Ishikawa (cell line): ENCODE measurements around the gene IMPDH2.

ENCODE experiments used
- CEBPB ChIP-seq: IDR thresholded peaks from 2 replicates; pipeline ENCODE4 v1.6.1; 2012
- CREB1 ChIP-seq: IDR thresholded peaks from 2 replicates; pipeline ENCODE4 v1.6.1; 2012; ENCODE audit warnings: low read depth
- EGR1 ChIP-seq: IDR thresholded peaks from 2 replicates; pipeline ENCODE4 v1.6.1; 2012
- EP300 ChIP-seq: IDR thresholded peaks from 2 replicates; pipeline ENCODE4 v1.6.1; 2012; ENCODE audit warnings: borderline replicate concordance
- FOXM1 ChIP-seq: IDR thresholded peaks from 2 replicates; pipeline ENCODE4 v1.6.1; 2012; ENCODE audit warnings: low read depth, borderline replicate concordance
- NFIC ChIP-seq: IDR thresholded peaks from 2 replicates; pipeline ENCODE4 v1.6.1; 2012
- RAD21 ChIP-seq: IDR thresholded peaks from 2 replicates; pipeline ENCODE4 v1.6.1; 2012; ENCODE audit warnings: low read depth
- TAF1 ChIP-seq: IDR thresholded peaks from 2 replicates; pipeline ENCODE4 v1.6.1; 2012; ENCODE audit warnings: low read depth, mild to moderate bottlenecking
- TCF12 ChIP-seq: IDR thresholded peaks from 2 replicates; pipeline ENCODE4 v1.6.1; 2012; ENCODE audit warnings: low read depth
- TEAD4 ChIP-seq: IDR thresholded peaks from 2 replicates; pipeline ENCODE4 v1.6.1; 2012
- USF1 ChIP-seq: IDR thresholded peaks from 2 replicates; pipeline ENCODE4 v1.6.1; 2012
- YY1 ChIP-seq: IDR thresholded peaks from 2 replicates; pipeline ENCODE4 v1.6.1; 2012; ENCODE audit warnings: low read depth
- ZBTB7A ChIP-seq: IDR thresholded peaks from 2 replicates; pipeline ENCODE4 v1.6.1; 2012; ENCODE audit warnings: low read depth
- TF ChIP-seq, protein P1 (sequence below): IDR thresholded peaks from 2 replicates; pipeline ENCODE4 v1.6.1; 2012
- TF ChIP-seq, protein P2 (sequence below): IDR thresholded peaks from 2 replicates; pipeline ENCODE4 v1.6.1; 2012; ENCODE audit warnings: low read depth, mild to moderate bottlenecking

The IMPDH2 gene

GRCh38 chr3:48989796-48990635, 39.2 kb downstream of the IMPDH2 start, which contains the start of gene P4HTM:
Gene P4HTM (plus strand): TSS chr3:48990241. CDS start chr3:48990257, 16 bp downstream.
- TF ChIP-seq ZBTB7A (peak; percentile 39; the same call in 1 of the 2 replicates), EGR1 (peak; percentile 90), EP300 (peak; percentile 5; the same call in 1 of the 2 replicates), NFIC (no peak), YY1 (peak; percentile 78), RAD21 (peak; percentile 12; the same call in 1 of the 2 replicates), USF1 (no peak; the same call in 1 of the 2 replicates), TCF12 (peak; percentile 21; the same call in 1 of the 2 replicates), TEAD4 (peak; percentile 82)
- TF ChIP-seq, protein P1, sequence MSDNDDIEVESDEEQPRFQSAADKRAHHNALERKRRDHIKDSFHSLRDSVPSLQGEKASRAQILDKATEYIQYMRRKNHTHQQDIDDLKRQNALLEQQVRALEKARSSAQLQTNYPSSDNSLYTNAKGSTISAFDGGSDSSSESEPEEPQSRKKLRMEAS: no peak; the same call in none of the 2 replicates

DNA sequence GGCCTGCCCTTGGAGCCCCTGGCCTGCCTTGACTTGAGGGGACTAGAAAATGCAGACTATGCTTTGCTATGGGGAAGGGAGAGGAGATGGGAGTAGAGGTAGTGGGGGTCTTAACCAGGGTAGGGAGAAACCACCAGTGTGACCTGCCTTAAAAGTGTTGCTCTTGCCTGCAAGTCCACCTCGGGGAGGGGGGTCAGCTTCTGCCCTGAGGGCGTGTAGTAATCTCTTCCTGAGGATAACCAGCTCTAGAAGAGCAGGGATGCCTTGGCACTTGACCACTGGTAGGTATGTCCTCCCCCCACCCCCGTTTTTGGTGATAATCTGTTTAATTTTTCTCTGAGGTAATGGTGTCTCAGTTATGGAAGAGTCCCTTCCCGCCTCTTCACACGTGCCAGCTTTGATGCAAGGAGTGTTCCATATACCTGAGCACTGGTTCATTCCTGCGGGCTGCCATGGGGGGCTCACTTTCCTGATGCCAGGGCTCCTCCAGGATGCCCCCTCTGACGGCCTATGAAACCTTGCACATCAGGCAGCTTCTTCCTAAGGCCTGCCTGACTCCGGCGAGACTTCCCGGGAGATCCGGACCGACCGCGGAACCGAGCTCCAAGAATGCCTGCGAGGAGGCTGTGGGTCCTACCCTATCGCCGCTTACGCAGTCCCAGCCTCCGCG, 39.9 kb downstream of the IMPDH2 start:
- no peak for TF ChIP-seq NFIC
- TF ChIP-seq RAD21: no peak
- TF ChIP-seq ZBTB7A: 0 out of 2 replicates have a peak, but pooled peaks have one; percentile 46
- no peak for TF ChIP-seq TCF12
- TF ChIP-seq, protein P1: peak; percentile 92

DNA sequence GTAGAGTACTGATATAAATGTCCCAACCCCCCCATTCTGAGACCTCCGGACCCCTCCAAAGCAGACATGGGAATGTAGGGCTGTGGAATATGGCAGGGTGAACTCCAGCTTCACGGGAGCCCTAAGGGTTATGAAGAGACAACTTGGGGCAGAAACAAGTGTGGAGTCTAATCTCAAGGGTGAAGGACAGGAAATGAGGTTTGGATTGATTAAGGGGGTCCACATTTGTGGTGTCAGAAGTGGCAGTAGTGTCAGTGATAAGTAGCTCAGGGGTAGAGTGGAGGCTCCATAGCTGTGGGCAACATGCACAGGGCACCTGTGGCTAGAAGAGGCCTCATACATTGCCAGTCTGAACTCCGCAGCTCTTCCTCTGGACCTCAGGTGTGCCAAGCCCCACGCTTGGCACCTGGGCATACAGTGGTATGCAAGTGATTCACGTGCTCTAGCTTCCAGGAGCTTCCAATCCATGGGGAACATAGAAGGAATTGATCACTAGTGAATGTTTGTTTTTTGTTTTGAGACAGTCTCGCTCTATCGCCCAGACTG, 43.3 kb downstream of the IMPDH2 start:
- TF ChIP-seq, protein P1: no peak
- TF ChIP-seq USF1: no peak
- TF ChIP-seq EGR1: no peak
- TF ChIP-seq RAD21: no peak
- no peak for TF ChIP-seq EP300
- TF ChIP-seq CEBPB: no peak
- no peak for TF ChIP-seq TEAD4
- TF ChIP-seq TAF1: no peak
- TF ChIP-seq FOXM1: no peak
- TF ChIP-seq CREB1: no peak
- TF ChIP-seq NFIC: no peak
- TF ChIP-seq, protein P2, sequence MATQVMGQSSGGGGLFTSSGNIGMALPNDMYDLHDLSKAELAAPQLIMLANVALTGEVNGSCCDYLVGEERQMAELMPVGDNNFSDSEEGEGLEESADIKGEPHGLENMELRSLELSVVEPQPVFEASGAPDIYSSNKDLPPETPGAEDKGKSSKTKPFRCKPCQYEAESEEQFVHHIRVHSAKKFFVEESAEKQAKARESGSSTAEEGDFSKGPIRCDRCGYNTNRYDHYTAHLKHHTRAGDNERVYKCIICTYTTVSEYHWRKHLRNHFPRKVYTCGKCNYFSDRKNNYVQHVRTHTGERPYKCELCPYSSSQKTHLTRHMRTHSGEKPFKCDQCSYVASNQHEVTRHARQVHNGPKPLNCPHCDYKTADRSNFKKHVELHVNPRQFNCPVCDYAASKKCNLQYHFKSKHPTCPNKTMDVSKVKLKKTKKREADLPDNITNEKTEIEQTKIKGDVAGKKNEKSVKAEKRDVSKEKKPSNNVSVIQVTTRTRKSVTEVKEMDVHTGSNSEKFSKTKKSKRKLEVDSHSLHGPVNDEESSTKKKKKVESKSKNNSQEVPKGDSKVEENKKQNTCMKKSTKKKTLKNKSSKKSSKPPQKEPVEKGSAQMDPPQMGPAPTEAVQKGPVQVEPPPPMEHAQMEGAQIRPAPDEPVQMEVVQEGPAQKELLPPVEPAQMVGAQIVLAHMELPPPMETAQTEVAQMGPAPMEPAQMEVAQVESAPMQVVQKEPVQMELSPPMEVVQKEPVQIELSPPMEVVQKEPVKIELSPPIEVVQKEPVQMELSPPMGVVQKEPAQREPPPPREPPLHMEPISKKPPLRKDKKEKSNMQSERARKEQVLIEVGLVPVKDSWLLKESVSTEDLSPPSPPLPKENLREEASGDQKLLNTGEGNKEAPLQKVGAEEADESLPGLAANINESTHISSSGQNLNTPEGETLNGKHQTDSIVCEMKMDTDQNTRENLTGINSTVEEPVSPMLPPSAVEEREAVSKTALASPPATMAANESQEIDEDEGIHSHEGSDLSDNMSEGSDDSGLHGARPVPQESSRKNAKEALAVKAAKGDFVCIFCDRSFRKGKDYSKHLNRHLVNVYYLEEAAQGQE: no peak
- no peak for TF ChIP-seq TCF12
- no peak for TF ChIP-seq ZBTB7A
- no peak for TF ChIP-seq YY1

DNA sequence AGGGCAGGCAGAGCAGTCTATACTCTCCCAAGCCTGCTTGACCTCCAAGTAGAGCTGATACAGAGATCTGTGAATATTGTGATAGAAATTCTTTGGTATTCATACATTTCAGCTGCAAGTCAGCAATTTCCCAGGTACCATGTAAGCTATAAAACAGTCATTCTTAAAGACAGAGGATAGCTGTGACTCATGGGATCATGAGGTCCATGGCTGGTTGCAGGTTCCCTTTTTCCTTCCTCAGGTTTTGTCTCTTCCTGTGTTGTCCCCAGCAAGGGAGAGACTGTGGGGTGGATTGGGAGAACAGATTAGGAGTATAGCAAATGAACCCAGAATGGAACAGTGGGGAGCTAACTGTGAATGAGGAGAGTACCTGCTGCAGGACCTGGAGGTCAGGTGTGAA, 44.5 kb downstream of the IMPDH2 start:
- TF ChIP-seq TAF1 (no peak), USF1 (no peak), NFIC (no peak), EP300 (no peak), CEBPB (no peak)
- TF ChIP-seq, protein P1: no peak

DNA sequence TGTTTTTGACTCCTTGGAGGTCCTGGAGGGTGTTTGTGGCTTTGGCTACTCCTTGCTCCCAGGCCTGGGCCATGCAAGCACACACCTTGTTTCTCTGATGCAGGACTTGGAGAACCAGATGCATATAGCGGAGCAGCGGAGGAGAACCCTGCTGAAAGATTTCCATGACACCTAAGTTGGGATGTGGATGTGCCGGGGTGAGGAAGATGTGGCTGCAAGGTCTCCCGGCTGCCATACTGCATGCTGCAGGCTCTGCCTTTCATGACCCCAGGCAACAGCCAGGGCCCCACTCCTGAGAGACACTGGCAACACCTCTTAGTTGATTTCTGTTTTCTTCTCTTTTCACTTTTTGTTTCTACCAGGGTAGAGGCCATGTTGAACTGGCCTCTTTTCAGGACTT, 46.1 kb downstream of the IMPDH2 start:
- TF ChIP-seq YY1 (no peak), EP300 (no peak), RAD21 (no peak), ZBTB7A (no peak), TAF1 (no peak), TEAD4 (no peak), USF1 (no peak), EGR1 (no peak), CEBPB (no peak), CREB1 (no peak), NFIC (no peak), TCF12 (no peak), FOXM1 (no peak)
- TF ChIP-seq, protein P1: no peak
- TF ChIP-seq, protein P2: no peak
